Vagina (tissue), 2 donors: ENCODE results near the gene REV1. TPM values are rescaled to one million over a fixed set of nuclear protein-coding genes. Genes with fewer than 3 reads are reported as not detected.
"Not testable (repeated sequence)": the region's sequence is repeated elsewhere in the genome, so short reads cannot be mapped to it uniquely, and the experiment has no call there.

Experiments
- DNase-seq, 2 donors: peaks; one replicate each; pipeline ENCODE4 v3.0.0-alpha.2; 2017; ENCODE audit errors: extremely low spot score in 2 of 2
- H3K27ac ChIP-seq: fragments of 200-600 bp; sonication (generic); one replicate; pipeline ENCODE4 v1.5.1; 2019
- H3K27me3 ChIP-seq: fragments of 200-600 bp; sonication (generic); one replicate; pipeline ENCODE4 v1.5.1; 2019
- H3K36me3 ChIP-seq, 2 donors: fragments of 200-600 bp; sonication (generic); one replicate each; pipeline ENCODE4 v1.5.1; 2017 to 2019
- H3K4me1 ChIP-seq: fragments of 200-600 bp; sonication (generic); one replicate; pipeline ENCODE4 v1.5.1; 2019
- H3K4me3 ChIP-seq, 2 donors: fragments of 200-600 bp; sonication (generic); 1 replicate in 1 of 2; 2 replicates in 1 of 2; pipeline ENCODE4 v1.5.1; 2016 to 2019
- H3K9me3 ChIP-seq: fragments of 200-600 bp; sonication (generic); one replicate; pipeline ENCODE4 v1.5.1; 2019
- CTCF ChIP-seq, 3 experiments: fragments of 450-650 bp in 2 of 3; fragments of 200-600 bp in 1 of 3; sonication (generic) in 1 of 3; IDR thresholded peaks; one replicate each; pipeline ENCODE4 v1.5.1; 2017 to 2019; ENCODE audit warnings: antibody characterized with exemption in 3 of 3, mild to moderate bottlenecking in 2 of 3, moderate library complexity in 2 of 3
- POLR2A ChIP-seq, 2 donors: fragments of 450-650 bp; IDR thresholded peaks; one replicate each; pipeline ENCODE4 v1.6.1; 2017; ENCODE audit warnings: antibody characterized with exemption in 2 of 2, mild to moderate bottlenecking in 2 of 2, moderate library complexity in 2 of 2
- POLR2AphosphoS5 ChIP-seq, 2 donors: sonication (generic); formaldehyde crosslinking; IDR thresholded peaks; one replicate each; pipeline ENCODE4 v1.9.0; 2017; ENCODE audit warnings: antibody characterized with exemption in 2 of 2, mild to moderate bottlenecking in 2 of 2, low read depth in 1 of 2; ENCODE audit not compliant: insufficient read depth in 1 of 2
- intact Hi-C: fragments of 100-400 bp; cut with DNase I; formaldehyde crosslinking; loops from one replicate; pipeline ENCODE4 v1.15.1; 2023
- total RNA-seq: library from RNA; depleted of rRNA; stranded (reverse); fragments of >200 nt; gene quantifications from one replicate; pipeline ENCODE4 v1.2.3, GENCODE V29; 2016

The REV1 gene
- total RNA-seq, 1 donor from 2014 or later = 102 TPM

GRCh38 chr2:99470957-99471356 is 18.9 kb downstream of the REV1 start:
- Histone ChIP-seq H3K4me1 (peaks cover 53% of the 10 kb centered on the region), H3K27me3 (no peaks in the 10 kb centered on the region), H3K9me3 (no peaks in the 10 kb centered on the region), H3K4me3 (no peak overlapping the region), H3K27ac (no peak overlapping the region), H3K36me3 (no peaks in the 10 kb centered on the region)
- no peak for DNase-seq
- TF ChIP-seq CTCF (IDR thresholded peaks at IDR 0.05) = no peak
- intact Hi-C loops = no loop called here

GRCh38 chr2:99470459-99470858 is 19.4 kb downstream of the REV1 start:
- Histone ChIP-seq H3K27ac (peak overlapping the region; percentile 12), H3K4me1 (peaks cover 48% of the 10 kb centered on the region)
- intact Hi-C loops, H3K36me3 ChIP-seq, H3K9me3 ChIP-seq, H3K4me3 ChIP-seq, H3K27me3 ChIP-seq, DNase-seq: not testable (repeated sequence)

GRCh38 chr2:99469394-99469793 is 20.4 kb downstream of the REV1 start:
- H3K27me3 ChIP-seq = no peaks in the 10 kb centered on the region
- intact Hi-C loops = no loop called here
- H3K4me1 ChIP-seq = peaks cover 37% of the 10 kb centered on the region
- no peak for DNase-seq
- H3K36me3 ChIP-seq = no peaks in the 10 kb centered on the region
- H3K27ac ChIP-seq = no peak overlapping the region
- H3K4me3 ChIP-seq = no peak overlapping the region
- TF ChIP-seq POLR2A (IDR thresholded peaks at IDR 0.05) = no peak
- no peak for TF ChIP-seq CTCF (IDR thresholded peaks at IDR 0.05)
- no peak for TF ChIP-seq POLR2AphosphoS5 (IDR thresholded peaks at IDR 0.05; ENCODE audit: insufficient read depth in 1 of 2, low read depth in 1 of 2)
- no peaks in the 10 kb centered on the region for H3K9me3 ChIP-seq

- intact Hi-C loops = no loop called here
- no peak for TF ChIP-seq POLR2A (IDR thresholded peaks at IDR 0.05)
- no peak for TF ChIP-seq POLR2AphosphoS5 (IDR thresholded peaks at IDR 0.05; ENCODE audit: insufficient read depth in 1 of 2, low read depth in 1 of 2)
- no peak for TF ChIP-seq CTCF (IDR thresholded peaks at IDR 0.05)
- Histone ChIP-seq H3K27me3 (no peaks in the 10 kb centered on the region), H3K4me3 (no peak overlapping the region), H3K4me1 (peaks cover 25% of the 10 kb centered on the region), H3K9me3 (no peaks in the 10 kb centered on the region), H3K27ac (no peak overlapping the region), H3K36me3 (peaks cover 0 to 3% of the 10 kb centered on the region in 2 donors)
- DNase-seq = no peak
Observed at GRCh38 chr2:99468155-99468554, 21.7 kb downstream of the REV1 start.

- TF ChIP-seq POLR2A (IDR thresholded peaks at IDR 0.05) = no peak
- TF ChIP-seq CTCF (IDR thresholded peaks at IDR 0.05) = no peak
- no peak for TF ChIP-seq POLR2AphosphoS5 (IDR thresholded peaks at IDR 0.05; ENCODE audit: insufficient read depth in 1 of 2, low read depth in 1 of 2)
- H3K9me3 ChIP-seq = no peaks in the 10 kb centered on the region
- H3K27me3 ChIP-seq = no peaks in the 10 kb centered on the region
- no peak overlapping the region for H3K4me3 ChIP-seq
- intact Hi-C loops = no loop called here
- H3K4me1 ChIP-seq = peaks cover 17% of the 10 kb centered on the region
- DNase-seq = no peak
- H3K36me3 ChIP-seq = peaks cover 0 to 4% of the 10 kb centered on the region in 2 donors
- no peak overlapping the region for H3K27ac ChIP-seq
Observed at GRCh38 chr2:99467390-99467789, 22.4 kb downstream of the REV1 start.
